Neural progenitor cell (in vitro differentiated cells): Measurements from ENCODE around the gene PLOD1.

Experiments used
- EZH2 ChIP-seq: fragments of 200-600 bp; sonication (generic); IDR thresholded peaks from 2 replicates; pipeline ENCODE4 v1.6.1; 2017; ENCODE audit warnings: antibody characterized with exemption, mild to moderate bottlenecking, moderate library complexity
- TF ChIP-seq, protein P1 (sequence below): fragments of 200-600 bp; sonication (generic); IDR thresholded peaks from 2 replicates; pipeline ENCODE4 v1.5.1; 2017; ENCODE audit warnings: antibody characterized with exemption, mild to moderate bottlenecking

- TF ChIP-seq, protein P1, sequence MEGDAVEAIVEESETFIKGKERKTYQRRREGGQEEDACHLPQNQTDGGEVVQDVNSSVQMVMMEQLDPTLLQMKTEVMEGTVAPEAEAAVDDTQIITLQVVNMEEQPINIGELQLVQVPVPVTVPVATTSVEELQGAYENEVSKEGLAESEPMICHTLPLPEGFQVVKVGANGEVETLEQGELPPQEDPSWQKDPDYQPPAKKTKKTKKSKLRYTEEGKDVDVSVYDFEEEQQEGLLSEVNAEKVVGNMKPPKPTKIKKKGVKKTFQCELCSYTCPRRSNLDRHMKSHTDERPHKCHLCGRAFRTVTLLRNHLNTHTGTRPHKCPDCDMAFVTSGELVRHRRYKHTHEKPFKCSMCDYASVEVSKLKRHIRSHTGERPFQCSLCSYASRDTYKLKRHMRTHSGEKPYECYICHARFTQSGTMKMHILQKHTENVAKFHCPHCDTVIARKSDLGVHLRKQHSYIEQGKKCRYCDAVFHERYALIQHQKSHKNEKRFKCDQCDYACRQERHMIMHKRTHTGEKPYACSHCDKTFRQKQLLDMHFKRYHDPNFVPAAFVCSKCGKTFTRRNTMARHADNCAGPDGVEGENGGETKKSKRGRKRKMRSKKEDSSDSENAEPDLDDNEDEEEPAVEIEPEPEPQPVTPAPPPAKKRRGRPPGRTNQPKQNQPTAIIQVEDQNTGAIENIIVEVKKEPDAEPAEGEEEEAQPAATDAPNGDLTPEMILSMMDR = no peak
- no peak for TF ChIP-seq EZH2
Observed at GRCh38 chr1:11991969-11992676, 57.6 kb downstream of the PLOD1 start.
